Hepatocyte (in vitro differentiated cells): ENCODE measurements around the gene PITPNB. TPM values are rescaled to one million over a fixed set of nuclear protein-coding genes. Genes with fewer than 3 reads are reported as not detected.
A peak's percentile ranks its signal among the peaks of the same experiment; 100 is the strongest.

ENCODE experiments used
- DNase-seq: peaks from one replicate; pipeline ENCODE4 v3.0.0-alpha.2; 2016; ENCODE audit warnings: low spot score
- H2AFZ ChIP-seq: fragments of 200-600 bp; sonication (generic); 2 replicates; pipeline ENCODE4 v1.6.0; 2016; ENCODE audit warnings: antibody characterized with exemption, mild to moderate bottlenecking
- H3K27ac ChIP-seq: fragments of 200-600 bp; sonication (generic); 2 replicates; pipeline ENCODE4 v1.5.1; 2016; ENCODE audit warnings: mild to moderate bottlenecking
- H3K27me3 ChIP-seq: fragments of 200-600 bp; sonication (generic); 2 replicates; pipeline ENCODE4 v1.6.1; 2016
- H3K36me3 ChIP-seq: fragments of 200-600 bp; sonication (generic); replicated peaks from 2 replicates; pipeline ENCODE4 v1.5.1; 2016; ENCODE audit warnings: low read depth; ENCODE audit not compliant: insufficient read depth
- H3K4me1 ChIP-seq: fragments of 200-600 bp; sonication (generic); 2 replicates; pipeline ENCODE4 v1.5.1; 2016; ENCODE audit warnings: mild to moderate bottlenecking, moderate library complexity; ENCODE audit not compliant: insufficient read depth
- H3K4me2 ChIP-seq: fragments of 200-600 bp; sonication (generic); 2 replicates; pipeline ENCODE4 v1.6.0; 2016
- H3K4me3 ChIP-seq: fragments of 200-600 bp; sonication (generic); 2 replicates; pipeline ENCODE4 v1.5.1; 2016; ENCODE audit warnings: mild to moderate bottlenecking
- H3K79me2 ChIP-seq: fragments of 200-600 bp; sonication (generic); 2 replicates; pipeline ENCODE4 v1.6.0; 2017; ENCODE audit warnings: mild to moderate bottlenecking
- H3K9me2 ChIP-seq: fragments of 200-600 bp; sonication (generic); replicated peaks from 2 replicates; pipeline ENCODE4 v1.6.0; 2017; ENCODE audit warnings: mild to moderate bottlenecking; ENCODE audit not compliant: insufficient read depth
- H3K9me3 ChIP-seq: fragments of 200-600 bp; sonication (generic); 2 replicates; pipeline ENCODE4 v1.5.1; 2016; ENCODE audit warnings: low read depth, mild to moderate bottlenecking
- H4K20me1 ChIP-seq: fragments of 200-600 bp; sonication (generic); 2 replicates; pipeline ENCODE4 v1.6.0; 2016; ENCODE audit warnings: mild to moderate bottlenecking; ENCODE audit not compliant: insufficient read depth, poor library complexity, severe bottlenecking
- EZH2 ChIP-seq: fragments of 200-600 bp; sonication (generic); IDR thresholded peaks from 2 replicates; pipeline ENCODE4 v1.6.1; 2016; ENCODE audit warnings: antibody characterized with exemption, mild to moderate bottlenecking, borderline replicate concordance
- EZH2phosphoT487 ChIP-seq: fragments of 200-600 bp; sonication (generic); IDR thresholded peaks from one replicate; pipeline ENCODE4 v1.6.1; 2018; ENCODE audit warnings: antibody characterized with exemption, mild to moderate bottlenecking, low read depth, moderate library complexity; ENCODE audit not compliant: unreplicated experiment, severe bottlenecking
- WGBS: methylation state at CpG from one replicate; pipeline ENCODE4 v1.1.6; 2016; ENCODE audit warnings: low lambda C conversion rate; ENCODE audit errors: missing lambda C conversion rate; 5-methylcytosine and 5-hydroxymethylcytosine counted together
- polyA plus RNA-seq: library from polyadenylated mRNA; unstranded; fragments of >200 nt; fragmentation: Nextera tagmentation; extraction: Ambion mirVana; gene quantifications from 2 replicates; pipeline ENCODE4 v1.2.1, GENCODE V29; 2016
- total RNA-seq: library from RNA; depleted of rRNA; stranded (reverse); fragments of >200 nt; gene quantifications from 2 replicates; pipeline ENCODE4 v1.2.3, GENCODE V29; 2014
- TF ChIP-seq, protein P1 (sequence below): fragments of 200-600 bp; sonication (generic); IDR thresholded peaks from 2 replicates; pipeline ENCODE4 v1.5.1; 2016; ENCODE audit warnings: antibody characterized with exemption, mild to moderate bottlenecking; ENCODE audit not compliant: poor library complexity

PITPNB gene
- total and polyA plus RNA-seq, 2 experiments from 2014 or later: 38.7 to 49.3 TPM

DNA sequence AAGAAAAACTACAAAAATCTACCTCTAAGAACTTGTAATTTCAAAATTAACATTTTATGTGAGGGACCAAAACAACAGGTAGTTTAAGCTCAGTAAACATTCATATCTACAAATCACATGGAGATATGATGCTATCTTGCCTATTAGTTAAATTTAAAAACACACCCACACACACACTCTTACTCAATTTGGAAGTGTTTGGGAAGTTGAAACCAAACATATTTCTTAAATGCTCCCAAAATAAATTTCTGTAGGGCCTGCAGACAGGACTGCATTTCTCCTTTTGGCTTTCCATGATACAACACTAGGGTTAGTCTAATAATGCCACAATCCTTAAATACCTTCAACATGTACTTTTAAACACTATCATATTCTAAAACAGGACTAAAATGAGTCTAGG lies 7.0 kb downstream of the PITPNB start:
- H4K20me1 ChIP-seq: peaks cover 58% of the 10 kb centered on the region
- H3K79me2 ChIP-seq: peaks cover 84% of the 10 kb centered on the region
- H3K36me3 ChIP-seq: no peaks in the 10 kb centered on the region

DNA sequence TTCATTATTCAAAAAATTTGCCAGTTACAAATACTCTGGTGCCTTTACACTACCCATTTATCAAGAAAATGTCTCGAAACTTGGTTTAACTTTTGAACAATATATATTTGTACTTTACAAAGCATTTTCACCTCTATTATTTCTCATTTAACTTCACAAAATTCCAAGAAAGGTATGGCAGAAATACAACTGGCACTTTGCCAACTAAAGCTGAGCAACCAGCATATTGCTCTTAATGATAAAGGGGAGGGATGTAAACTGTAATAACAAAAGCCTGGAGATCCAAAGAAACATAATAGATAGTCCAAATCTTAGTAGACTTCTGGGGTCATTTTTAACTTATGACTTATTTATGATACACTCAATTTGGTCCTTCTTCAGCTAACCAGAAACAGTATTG lies 7.7 kb downstream of the PITPNB start:
- no peak for TF ChIP-seq EZH2phosphoT487
- no peak for TF ChIP-seq EZH2
- TF ChIP-seq, protein P1, sequence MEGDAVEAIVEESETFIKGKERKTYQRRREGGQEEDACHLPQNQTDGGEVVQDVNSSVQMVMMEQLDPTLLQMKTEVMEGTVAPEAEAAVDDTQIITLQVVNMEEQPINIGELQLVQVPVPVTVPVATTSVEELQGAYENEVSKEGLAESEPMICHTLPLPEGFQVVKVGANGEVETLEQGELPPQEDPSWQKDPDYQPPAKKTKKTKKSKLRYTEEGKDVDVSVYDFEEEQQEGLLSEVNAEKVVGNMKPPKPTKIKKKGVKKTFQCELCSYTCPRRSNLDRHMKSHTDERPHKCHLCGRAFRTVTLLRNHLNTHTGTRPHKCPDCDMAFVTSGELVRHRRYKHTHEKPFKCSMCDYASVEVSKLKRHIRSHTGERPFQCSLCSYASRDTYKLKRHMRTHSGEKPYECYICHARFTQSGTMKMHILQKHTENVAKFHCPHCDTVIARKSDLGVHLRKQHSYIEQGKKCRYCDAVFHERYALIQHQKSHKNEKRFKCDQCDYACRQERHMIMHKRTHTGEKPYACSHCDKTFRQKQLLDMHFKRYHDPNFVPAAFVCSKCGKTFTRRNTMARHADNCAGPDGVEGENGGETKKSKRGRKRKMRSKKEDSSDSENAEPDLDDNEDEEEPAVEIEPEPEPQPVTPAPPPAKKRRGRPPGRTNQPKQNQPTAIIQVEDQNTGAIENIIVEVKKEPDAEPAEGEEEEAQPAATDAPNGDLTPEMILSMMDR: no peak
- Histone ChIP-seq H3K4me1 (peaks cover 30% of the 10 kb centered on the region), H3K27me3 (no peaks in the 10 kb centered on the region), H3K27ac (no peak overlapping the region), H3K4me3 (no peak overlapping the region), H4K20me1 (peaks cover 56% of the 10 kb centered on the region), H3K79me2 (peaks cover 82% of the 10 kb centered on the region), H3K9me2 (no peaks in the 10 kb centered on the region), H2AFZ (no peak overlapping the region), H3K36me3 (no peaks in the 10 kb centered on the region), H3K4me2 (no peak overlapping the region), H3K9me3 (no peaks in the 10 kb centered on the region)
- DNase-seq: no peak
- 97% methylated on average over 1 of the region's 1 CpG for WGBS

More for the DNA sequence above, 7.0 kb downstream of the PITPNB start:
- Histone ChIP-seq H3K4me2 (no peak overlapping the region), H3K4me1 (peaks cover 33% of the 10 kb centered on the region), H3K27ac (peak overlapping the region; percentile 9), H3K9me3 (no peaks in the 10 kb centered on the region), H2AFZ (no peak overlapping the region), H3K4me3 (no peak overlapping the region), H3K27me3 (no peaks in the 10 kb centered on the region), H3K9me2 (no peaks in the 10 kb centered on the region)
- TF ChIP-seq EZH2phosphoT487 (no peak), EZH2 (no peak)
- TF ChIP-seq, protein P1: no peak
- no peak for DNase-seq

DNA sequence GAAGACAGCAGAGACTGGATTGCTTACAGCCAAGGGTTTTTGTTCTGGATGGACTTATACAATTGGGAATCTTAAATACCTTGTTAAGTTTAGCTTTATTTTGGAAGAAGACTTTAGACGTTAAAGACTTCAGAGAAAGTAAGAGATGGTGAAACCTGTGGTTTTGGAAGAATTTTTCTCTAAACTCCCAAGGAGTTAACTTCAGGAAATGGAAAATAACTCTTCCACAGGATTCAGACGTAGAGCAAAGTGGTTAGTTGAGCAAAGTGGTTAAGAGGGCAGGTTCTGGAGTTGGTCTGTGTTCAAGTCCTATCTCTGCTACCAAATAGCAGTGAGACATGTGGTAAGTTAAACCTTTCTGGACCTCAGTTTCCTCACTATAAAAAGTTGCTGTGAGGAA lies 12.8 kb downstream of the PITPNB start:
- H3K27ac ChIP-seq: peak overlapping the region; percentile 66
- peaks cover 84% of the 10 kb centered on the region for H3K79me2 ChIP-seq
- WGBS: 73% methylated on average over 2 of the region's 2 CpGs
- TF ChIP-seq, protein P1: no peak
- TF ChIP-seq EZH2phosphoT487 (no peak), EZH2 (no peak)
- no peaks in the 10 kb centered on the region for H3K36me3 ChIP-seq
- H4K20me1 ChIP-seq: peaks cover 14% of the 10 kb centered on the region
- no peaks in the 10 kb centered on the region for H3K9me2 ChIP-seq
- H2AFZ ChIP-seq: no peak overlapping the region
- no peaks in the 10 kb centered on the region for H3K4me1 ChIP-seq
- no peak overlapping the region for H3K4me2 ChIP-seq
- no peaks in the 10 kb centered on the region for H3K27me3 ChIP-seq
- no peaks in the 10 kb centered on the region for H3K9me3 ChIP-seq
- no peak for DNase-seq
- no peak overlapping the region for H3K4me3 ChIP-seq

DNA sequence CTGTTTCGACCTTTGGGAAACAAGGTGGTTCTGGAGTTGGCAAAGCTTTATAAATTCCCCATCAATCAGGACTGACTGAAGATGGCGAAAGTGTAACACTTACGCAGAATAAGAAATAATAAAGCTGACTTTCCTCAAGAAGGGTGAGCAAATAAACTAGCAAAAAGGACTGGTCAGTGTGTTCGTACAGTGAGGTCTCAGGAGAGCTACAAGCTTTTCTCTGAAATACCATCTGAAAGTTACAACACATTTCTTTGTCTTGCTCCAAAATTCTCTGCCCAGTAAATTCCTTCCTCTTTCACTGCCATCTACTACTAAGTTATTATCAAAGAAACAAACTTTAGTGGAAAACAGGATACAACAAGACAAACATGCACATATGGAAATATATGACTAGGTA lies 13.4 kb downstream of the PITPNB start:
- no peak overlapping the region for H2AFZ ChIP-seq
- WGBS: 80% methylated on average over 4 of the region's 4 CpGs
- peak overlapping the region; percentile 66 for H3K27ac ChIP-seq
- H3K4me3 ChIP-seq: no peak overlapping the region
- H3K36me3 ChIP-seq: no peaks in the 10 kb centered on the region
- TF ChIP-seq, protein P1: no peak
- no peak for TF ChIP-seq EZH2phosphoT487
- no peak for TF ChIP-seq EZH2
- peaks cover 84% of the 10 kb centered on the region for H3K79me2 ChIP-seq
- no peak overlapping the region for H3K4me2 ChIP-seq
- H4K20me1 ChIP-seq: peaks cover 12% of the 10 kb centered on the region
- DNase-seq: no peak
- H3K4me1 ChIP-seq: no peaks in the 10 kb centered on the region
- H3K9me2 ChIP-seq: no peaks in the 10 kb centered on the region
- no peaks in the 10 kb centered on the region for H3K27me3 ChIP-seq
- H3K9me3 ChIP-seq: no peaks in the 10 kb centered on the region
